Colon (tissue), 2 donors: ENCODE results near the gene GARIN3.

Experiments used
- FAIRE-seq: peaks from 2 replicates; lab custom pipeline; 2012; peaks lifted over from hg19 to GRCh38; lab: Jason Lieb, UNC
- donor health status: control.
- donor health status: control.

GARIN3 gene

DNA sequence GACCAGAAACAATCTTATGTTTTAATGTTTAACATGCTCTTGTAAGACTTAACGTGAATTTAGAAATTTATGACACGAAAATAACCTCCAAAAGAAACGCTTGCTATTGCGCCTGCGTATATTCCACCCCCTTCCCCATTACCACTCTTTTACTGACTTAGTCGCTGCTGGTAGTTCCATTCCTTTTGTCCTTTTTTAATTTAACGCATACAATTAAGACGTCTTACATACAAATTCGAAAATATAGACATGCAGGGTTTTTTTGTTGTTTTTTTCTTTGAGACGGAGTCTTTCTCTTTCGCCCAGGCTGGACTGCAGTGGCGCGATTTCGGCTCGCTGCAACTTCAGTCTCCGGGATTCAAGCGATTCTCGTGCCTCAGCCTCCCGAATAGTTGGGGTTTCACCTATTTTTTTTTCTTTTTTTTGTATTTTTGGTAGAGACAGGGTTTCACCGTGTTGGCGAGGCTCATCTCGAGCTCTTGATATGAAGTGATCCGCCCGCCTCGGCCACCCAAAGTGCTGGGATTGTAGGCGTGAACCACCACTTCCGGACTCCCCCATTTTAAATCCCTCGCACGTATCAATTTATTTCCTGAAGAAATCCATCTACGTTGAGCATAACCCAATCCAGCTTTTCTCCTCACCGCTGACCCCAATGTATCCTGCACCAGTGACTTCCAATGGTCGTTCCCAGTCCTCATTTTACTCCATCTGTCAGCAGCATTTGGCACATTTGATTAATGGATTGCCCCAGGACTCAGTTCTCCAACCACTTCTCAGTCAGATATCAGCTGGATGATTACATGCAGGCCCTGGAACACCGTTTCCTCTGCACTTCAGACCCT lies 22.7 kb downstream of the GARIN3 start:
- FAIRE-seq = no peak

DNA sequence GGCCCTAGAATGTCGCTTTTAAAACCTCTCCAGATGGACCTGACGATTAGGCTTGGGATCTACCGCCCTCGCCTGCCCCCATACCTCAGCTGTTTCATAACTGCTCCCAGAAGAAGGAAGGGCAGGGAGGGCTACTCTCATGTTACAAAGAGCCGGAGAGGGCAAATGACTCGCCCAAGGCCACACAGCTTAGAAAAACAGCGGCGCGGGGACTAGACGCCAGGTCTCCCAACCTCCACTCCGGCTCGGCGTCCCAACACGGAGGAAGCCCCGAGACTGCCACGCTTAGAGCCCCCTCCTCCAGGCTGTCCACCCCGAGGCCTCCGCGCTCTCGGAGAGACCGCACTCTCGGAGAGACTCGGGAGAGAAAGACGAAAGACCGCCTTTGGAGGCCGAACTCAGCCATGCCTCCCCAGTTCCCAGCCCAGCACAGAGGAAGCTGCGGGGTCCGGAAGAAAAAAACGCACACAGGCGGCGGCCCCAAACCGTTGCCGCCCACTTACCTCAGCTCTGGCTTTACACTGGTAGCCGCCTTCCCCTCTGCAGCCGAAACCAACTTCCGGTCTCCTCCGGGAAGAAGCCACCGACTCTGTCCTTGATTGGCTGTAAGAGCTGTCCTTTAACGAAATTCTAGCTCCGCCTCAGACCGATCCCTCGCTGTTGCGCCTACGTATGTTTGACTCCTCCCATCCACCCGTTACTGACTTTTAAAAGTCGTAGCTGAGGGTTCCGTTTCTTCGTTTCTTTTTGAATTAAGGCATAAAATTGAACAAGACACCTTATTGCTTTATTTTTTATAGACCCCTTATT lies 23.5 kb downstream of the GARIN3 start, which contains the start of gene MED7:
TSS of gene MED7 (minus strand) at position 549 of the 810 bp plus-strand sequence. CDS start 3,434 bp downstream, outside the sequence.
- peak; percentile 96 for FAIRE-seq

DNA sequence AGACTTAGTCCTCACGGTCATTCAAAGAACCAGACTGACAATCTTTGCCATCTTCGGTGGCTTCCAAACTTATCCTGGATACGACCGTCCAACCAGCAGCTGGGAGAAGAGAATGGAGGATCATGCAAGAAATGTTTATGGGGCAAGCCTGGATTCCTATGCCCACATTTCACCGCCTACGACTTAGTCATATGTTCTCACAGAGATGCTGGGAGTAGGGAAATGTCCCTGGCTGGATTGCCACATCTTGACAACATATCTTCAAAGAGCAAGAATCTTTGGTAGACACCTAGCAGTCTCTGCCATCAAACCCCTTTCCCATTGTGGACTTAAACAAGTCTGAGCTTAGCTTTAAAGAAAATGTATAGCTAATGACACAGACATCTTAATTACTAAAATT lies 28.4 kb downstream of the GARIN3 start:
- no peak for FAIRE-seq

DNA sequence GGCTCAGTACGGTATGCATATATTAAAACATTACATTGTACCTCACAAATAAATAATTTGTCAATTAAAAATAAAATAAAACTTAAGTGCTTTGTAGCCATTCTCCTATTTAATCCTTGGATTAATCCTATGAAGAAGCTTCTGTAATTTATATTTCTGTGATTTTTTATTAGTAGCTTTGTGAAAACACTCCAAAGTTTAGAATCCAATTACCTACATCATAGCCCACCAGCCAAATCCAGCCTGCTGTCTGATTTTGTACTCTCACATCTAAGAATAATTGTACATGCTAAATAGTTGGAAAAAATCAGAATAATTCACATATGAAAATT lies 33.8 kb downstream of the GARIN3 start:
- FAIRE-seq = peak; percentile 60

DNA sequence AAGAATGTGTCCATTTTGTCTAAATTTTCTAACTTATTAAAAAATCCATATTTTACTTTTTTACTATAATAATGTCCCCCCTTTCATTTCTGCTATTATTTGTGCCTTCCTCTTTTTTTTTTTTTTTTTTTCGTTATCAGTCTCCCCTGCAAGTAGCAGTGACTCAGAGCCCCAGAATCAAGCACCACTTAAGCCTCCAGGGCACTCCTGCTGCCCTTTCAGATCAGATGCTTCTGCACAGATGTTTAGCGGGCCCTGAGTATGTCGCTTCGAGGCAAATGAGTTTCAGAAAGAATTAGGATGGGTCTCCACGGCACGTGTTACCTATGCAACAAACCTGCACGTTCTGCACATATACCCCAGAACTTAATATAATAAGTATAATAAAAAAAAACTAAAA lies 35.1 kb downstream of the GARIN3 start:
- no peak for FAIRE-seq

DNA sequence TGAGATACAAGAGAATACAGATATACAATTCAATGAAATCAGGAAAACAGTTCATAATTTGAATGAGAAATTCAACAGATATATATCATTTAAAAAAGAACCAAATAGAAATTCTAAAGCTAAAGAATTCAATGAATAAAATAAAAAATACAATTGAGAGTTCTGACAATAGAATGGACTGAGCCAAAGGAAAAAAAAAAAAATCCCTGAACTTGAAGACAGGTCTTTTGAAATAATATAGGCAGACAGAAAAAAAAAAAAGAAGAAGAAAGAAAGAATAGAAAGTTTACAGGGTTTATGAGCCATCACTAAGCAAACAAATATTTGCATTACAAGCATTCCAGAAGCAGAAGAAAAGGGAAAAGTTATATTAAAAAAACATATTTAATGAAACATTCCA lies 44.4 kb downstream of the GARIN3 start:
- FAIRE-seq = no peak

DNA sequence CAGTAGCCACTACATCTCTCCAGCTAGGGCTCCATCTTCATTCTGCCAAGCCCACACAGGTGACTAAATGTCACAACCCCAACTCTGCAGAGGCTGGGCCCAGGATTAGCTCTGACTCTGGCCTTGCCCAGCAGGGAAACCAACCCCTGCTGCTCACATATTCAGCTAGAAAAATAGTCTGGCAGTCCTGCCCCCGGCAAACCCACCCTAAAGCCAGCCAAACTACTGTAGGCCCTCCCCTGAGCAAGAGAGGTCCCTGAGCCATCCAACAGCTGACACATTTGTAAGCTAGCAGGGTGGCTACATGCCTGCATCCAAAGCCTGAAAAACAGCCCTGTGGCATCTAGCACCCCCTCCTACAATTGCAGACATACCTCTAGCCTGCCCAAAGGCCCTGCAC lies 46.0 kb downstream of the GARIN3 start:
- no peak for FAIRE-seq

DNA sequence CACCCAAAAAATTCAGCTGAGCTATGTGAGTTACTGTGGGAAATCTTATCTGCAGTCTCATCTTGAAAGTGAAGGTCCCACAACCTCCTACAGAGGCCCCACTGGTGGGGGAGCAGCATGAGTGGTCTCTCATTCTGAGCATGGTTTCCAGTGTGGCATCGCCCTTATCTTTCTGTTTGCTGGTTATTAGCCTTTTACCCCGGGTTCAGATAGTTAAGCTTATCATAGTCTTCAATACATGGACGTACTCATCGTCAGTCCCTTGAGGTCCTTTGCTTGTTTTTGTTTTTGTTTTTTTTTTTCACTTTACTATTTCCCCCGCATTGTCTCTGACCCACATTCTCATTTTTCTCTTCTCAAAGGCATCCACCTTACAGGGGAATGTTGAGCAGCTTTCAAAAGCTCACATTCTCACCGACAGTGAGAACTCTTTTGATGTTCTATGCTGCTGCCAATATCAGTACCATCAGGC lies 49.5 kb downstream of the GARIN3 start:
- FAIRE-seq = no peak

DNA sequence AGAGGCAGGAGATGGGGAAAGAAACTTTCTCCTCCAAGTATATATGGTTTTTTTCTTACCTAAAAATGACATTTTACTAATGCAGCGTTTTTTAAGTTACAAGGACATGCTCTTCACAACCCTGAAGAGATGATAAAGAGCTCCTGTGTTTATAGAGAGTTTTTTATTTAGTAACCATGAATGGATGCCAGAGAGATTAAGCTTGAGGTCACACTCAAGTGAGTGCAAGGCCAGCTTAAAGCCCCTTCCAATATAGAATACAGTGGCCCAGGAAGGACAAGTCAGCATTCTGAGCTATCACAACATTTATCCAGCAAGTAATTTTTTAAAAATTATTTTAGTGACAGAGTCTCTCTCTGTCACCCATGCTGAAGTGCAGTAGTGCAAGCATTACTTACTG lies 50.6 kb downstream of the GARIN3 start:
- FAIRE-seq = no peak

DNA sequence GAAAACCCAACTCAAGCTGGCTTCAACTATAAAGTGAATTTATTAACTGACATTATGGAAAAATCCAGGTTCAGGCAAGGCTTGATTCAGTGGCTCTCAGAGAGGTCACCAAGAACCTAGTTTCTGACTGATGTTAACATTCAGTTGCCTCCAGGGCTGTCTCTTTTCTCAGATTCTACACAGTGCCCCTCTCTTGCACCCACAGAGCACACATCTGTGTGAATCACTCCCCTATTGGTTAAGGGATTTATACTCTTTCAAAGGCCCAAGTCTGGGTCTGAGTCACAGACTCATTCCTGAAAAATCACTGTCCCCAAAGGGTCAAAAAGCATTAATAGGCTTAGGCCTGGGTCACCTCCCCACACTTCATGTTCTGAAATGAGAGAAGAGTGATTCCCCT lies 51.1 kb downstream of the GARIN3 start:
- no peak for FAIRE-seq

DNA sequence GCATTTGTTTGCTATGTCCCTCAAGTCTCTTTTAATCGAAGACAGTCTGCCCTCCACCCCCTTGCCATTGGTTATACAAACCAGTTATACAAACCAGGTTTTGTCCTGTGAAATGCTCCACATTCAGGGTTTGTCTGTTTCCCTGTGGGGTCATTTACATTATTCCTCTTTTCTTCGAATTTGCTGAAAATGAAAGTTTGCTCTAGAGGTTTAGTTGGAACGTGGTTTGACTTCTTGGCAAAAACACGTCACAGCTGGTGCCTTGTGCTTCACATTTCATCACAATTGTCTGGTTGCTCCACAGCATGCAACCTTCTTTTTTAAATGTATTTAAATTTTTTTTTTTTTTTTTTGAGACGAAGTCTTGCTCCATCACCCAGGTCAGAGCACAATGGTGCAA lies 53.1 kb downstream of the GARIN3 start:
- no peak for FAIRE-seq
